ENCODE results near the gene SIRT6. TPM values are rescaled to one million over a fixed set of nuclear protein-coding genes. Genes with fewer than 3 reads are reported as not detected.
"Not testable (repeated sequence)": the region's sequence is repeated elsewhere in the genome, so short reads cannot be mapped to it uniquely, and the experiment has no call there.

The SIRT6 gene
- total RNA-seq, 1 donor from 2014 or later = 4.7 TPM

GRCh38 chr19:4174213-4174894 lies 8.0 kb downstream of the SIRT6 start:
- no peak for DNase-seq

GRCh38 chr19:4173479-4174212 lies 8.7 kb downstream of the SIRT6 start:
- DNase-seq = no peak

GRCh38 chr19:4172861-4173473 lies 9.4 kb downstream of the SIRT6 start:
- DNase-seq = no peak

GRCh38 chr19:4171676-4172075 lies 10.7 kb downstream of the SIRT6 start:
- no peak for DNase-seq

GRCh38 chr19:4164262-4164661 lies 18.1 kb downstream of the SIRT6 start:
- no peak for DNase-seq

- no peak for DNase-seq
Measured at GRCh38 chr19:4161415-4162077, 20.8 kb downstream of the SIRT6 start.

- not testable (repeated sequence) for DNase-seq
Measured at GRCh38 chr19:4157971-4158370, 24.4 kb downstream of the SIRT6 start.

- DNase-seq = no peak
Measured at GRCh38 chr19:4157164-4157563, 25.2 kb downstream of the SIRT6 start.

GRCh38 chr19:4154571-4155312 lies 27.6 kb downstream of the SIRT6 start:
- no peak for DNase-seq

- DNase-seq = no peak
Measured at GRCh38 chr19:4152241-4152998, 29.9 kb downstream of the SIRT6 start.

GRCh38 chr19:4151623-4152022 lies 30.7 kb downstream of the SIRT6 start:
- DNase-seq = no peak

- DNase-seq = no peak
Measured at GRCh38 chr19:4149518-4150288, 32.7 kb downstream of the SIRT6 start.

GRCh38 chr19:4144666-4145249 lies 37.6 kb downstream of the SIRT6 start:
- DNase-seq = no peak

- DNase-seq = not testable (repeated sequence)
Measured at GRCh38 chr19:4142916-4143315, 39.4 kb downstream of the SIRT6 start.

GRCh38 chr19:4140237-4140711 lies 42.1 kb downstream of the SIRT6 start:
- DNase-seq = no peak

- DNase-seq = no peak
Measured at GRCh38 chr19:4139614-4140236, 42.6 kb downstream of the SIRT6 start.

- DNase-seq = no peak
Measured at GRCh38 chr19:4138445-4138844, 43.9 kb downstream of the SIRT6 start.

GRCh38 chr19:4136680-4137088 lies 45.7 kb downstream of the SIRT6 start:
- no peak for DNase-seq

- not testable (repeated sequence) for DNase-seq
Measured at GRCh38 chr19:4135386-4135785, 47.0 kb downstream of the SIRT6 start.

- no peak for DNase-seq
Measured at GRCh38 chr19:4134351-4134750, 48.0 kb downstream of the SIRT6 start.
